Neural cell (in vitro differentiated cells): ENCODE measurements around the gene MRPL53. TPM values are rescaled to one million over a fixed set of nuclear protein-coding genes. Genes with fewer than 3 reads are reported as not detected.

Experiments used
- H2AFZ ChIP-seq: fragments of 200-600, 300-800 bp; sonication (generic), shearing (Covaris generic); 2 replicates; pipeline ENCODE4 v1.6.0; 2014; ENCODE audit warnings: low read depth, mild to moderate bottlenecking, antibody characterized with exemption, low read length, moderate library complexity
- H3F3A ChIP-seq: fragments of 200-600 bp; shearing (Covaris generic); 2 replicates; pipeline ENCODE4 v1.6.1; 2016; ENCODE audit warnings: mild to moderate bottlenecking, moderate library complexity, mixed read lengths, antibody characterized with exemption, low read length; ENCODE audit not compliant: insufficient read depth, poor library complexity, severe bottlenecking
- H3K27ac ChIP-seq: fragments of 200-600, 300-800 bp; sonication (generic), shearing (Covaris generic); 2 replicates; pipeline ENCODE4 v1.5.1; 2014; ENCODE audit warnings: mild to moderate bottlenecking, low read length, moderate library complexity
- H3K27me3 ChIP-seq: fragments of 300-800, 200-600 bp; sonication (generic), shearing (Covaris generic); 2 replicates; pipeline ENCODE4 v1.6.0; 2014; ENCODE audit warnings: mild to moderate bottlenecking, low read depth, low read length, moderate library complexity; ENCODE audit not compliant: insufficient read depth
- H3K36me3 ChIP-seq: fragments of 300-800, 200-600 bp; sonication (generic), shearing (Covaris generic); 2 replicates; pipeline ENCODE4 v1.5.1; 2014; ENCODE audit warnings: mild to moderate bottlenecking, antibody characterized with exemption, low read length, moderate library complexity; ENCODE audit not compliant: insufficient read depth
- H3K4me2 ChIP-seq: fragments of 300-800, 200-600 bp; sonication (generic), shearing (Covaris generic); 2 replicates; pipeline ENCODE4 v1.6.0; 2014; ENCODE audit warnings: mild to moderate bottlenecking, low read length
- H3K4me3 ChIP-seq: fragments of 300-800, 200-600 bp; sonication (generic), shearing (Covaris generic); 2 replicates; pipeline ENCODE4 v1.5.1; 2014; ENCODE audit warnings: mild to moderate bottlenecking, low read length, moderate library complexity
- H3K79me2 ChIP-seq: fragments of 200-600 bp; shearing (Covaris generic); replicated peaks from 2 replicates; pipeline ENCODE4 v1.6.0; 2014; ENCODE audit warnings: mild to moderate bottlenecking, low read length, moderate library complexity; ENCODE audit not compliant: insufficient read depth
- H3K9ac ChIP-seq: fragments of 300-800, 200-600 bp; sonication (generic), shearing (Covaris generic); 2 replicates; pipeline ENCODE4 v1.6.1; 2016; ENCODE audit warnings: mild to moderate bottlenecking, low read length, mixed read lengths
- H3K9me2 ChIP-seq: fragments of 200-600 bp; shearing (Covaris generic); 2 replicates; pipeline ENCODE4 v1.6.1; 2016; ENCODE audit warnings: mild to moderate bottlenecking, low read length, mixed read lengths; ENCODE audit not compliant: insufficient read depth
- H3K9me3 ChIP-seq: fragments of 200-600, 300-800 bp; sonication (generic), shearing (Covaris generic); 2 replicates; pipeline ENCODE4 v1.6.1; 2016; ENCODE audit warnings: mild to moderate bottlenecking, mixed run types, low read length, moderate library complexity, mixed read lengths
- H4K20me1 ChIP-seq: fragments of 200-600 bp; shearing (Covaris generic); 2 replicates; pipeline ENCODE4 v1.6.1; 2016; ENCODE audit warnings: mild to moderate bottlenecking, mixed run types; ENCODE audit not compliant: insufficient read depth
- CTCF ChIP-seq: fragments of 450-650 bp; IDR thresholded peaks from 2 replicates; pipeline ENCODE4 v1.5.1; 2014; ENCODE audit warnings: antibody characterized with exemption, mild to moderate bottlenecking, moderate library complexity; ENCODE audit not compliant: poor library complexity, severe bottlenecking
- EP300 ChIP-seq: fragments of 450-650 bp; conservative IDR thresholded peaks from 2 replicates; pipeline ENCODE4 v1.6.1; 2014; ENCODE audit warnings: antibody characterized with exemption, mild to moderate bottlenecking, moderate library complexity; ENCODE audit not compliant: poor library complexity, severe bottlenecking
- EZH2 ChIP-seq: fragments of 200-600, 300-800 bp; shearing (Covaris generic), sonication (generic); IDR thresholded peaks from 2 replicates; pipeline ENCODE4 v1.6.1; 2014; ENCODE audit warnings: antibody characterized with exemption, low read length, borderline replicate concordance, mild to moderate bottlenecking; ENCODE audit not compliant: insufficient read depth, poor library complexity, severe bottlenecking
- MXI1 ChIP-seq: fragments of 450-650 bp; conservative IDR thresholded peaks from 2 replicates; pipeline ENCODE4 v1.6.1; 2014; ENCODE audit warnings: antibody characterized with exemption, mild to moderate bottlenecking; ENCODE audit not compliant: poor library complexity, severe bottlenecking
- POLR2AphosphoS5 ChIP-seq: IDR thresholded peaks from 2 replicates; pipeline ENCODE4 v1.6.1; 2012
- RAD21 ChIP-seq: fragments of 450-650 bp; conservative IDR thresholded peaks from 2 replicates; pipeline ENCODE4 v1.6.1; 2014; ENCODE audit warnings: antibody characterized with exemption, mild to moderate bottlenecking, moderate library complexity
- REST ChIP-seq: IDR thresholded peaks from 2 replicates; pipeline ENCODE4 v1.6.1; 2012; ENCODE audit warnings: borderline replicate concordance
- SMC3 ChIP-seq: fragments of 450-650 bp; conservative IDR thresholded peaks from 2 replicates; pipeline ENCODE4 v1.6.1; 2014; ENCODE audit warnings: antibody characterized with exemption, mild to moderate bottlenecking, moderate library complexity; ENCODE audit not compliant: poor library complexity
- TAF1 ChIP-seq: IDR thresholded peaks from 2 replicates; pipeline ENCODE4 v1.6.1; 2012; ENCODE audit warnings: low read depth
- polyA plus RNA-seq: library from polyadenylated mRNA; depleted of rRNA; stranded (reverse); fragments of >200 nt; gene quantifications from 2 replicates; pipeline ENCODE4 v1.2.3, GENCODE V29; 2014

Gene MRPL53
- polyA plus RNA-seq, 1 donor from 2014 or later = 28.0 TPM

DNA sequence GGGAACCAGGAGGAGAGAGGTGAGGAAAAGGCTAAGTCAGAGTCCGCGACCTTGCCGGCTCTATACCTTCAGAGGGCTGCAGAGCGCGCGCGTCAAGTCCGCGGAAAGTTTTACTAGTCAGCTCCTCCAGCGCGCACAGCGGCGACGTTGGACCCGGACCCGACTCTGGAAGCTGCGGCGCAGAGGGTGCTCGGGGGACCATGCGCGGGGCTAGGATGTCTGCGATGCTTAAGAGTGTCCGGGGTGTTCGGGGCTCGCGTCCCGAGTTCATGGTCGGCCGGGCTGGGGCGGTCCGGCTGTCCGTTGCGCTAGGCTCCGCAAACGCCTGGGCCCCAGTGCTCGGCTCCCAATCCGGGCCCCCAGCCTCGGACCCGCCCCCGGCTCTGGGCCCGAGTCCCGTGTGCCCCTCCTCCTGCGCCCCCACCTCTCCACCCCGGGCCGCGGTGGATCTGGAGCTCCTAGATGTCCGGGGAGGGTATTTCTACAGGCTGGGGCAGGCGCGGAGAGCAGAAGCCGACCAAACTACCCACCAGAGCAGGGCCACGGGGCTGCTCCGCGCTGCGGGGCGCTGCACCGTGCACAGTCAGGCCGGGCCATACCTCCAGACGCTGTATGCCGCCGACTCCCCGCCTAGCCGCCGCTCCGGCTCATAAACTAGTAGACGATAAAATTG, 26.9 kb upstream of the MRPL53 start, which contains the start of gene LBX2:
Gene LBX2 (minus strand): TSS at position 337 of the 673 bp plus-strand sequence. CDS start 66 bp downstream, at position 271.
- Histone ChIP-seq H3K4me2 (peak within 1 kb of the TSS; percentile 36), H2AFZ (no peak within 1 kb of the TSS), H3K9ac (no peak within 1 kb of the TSS), H3K27ac (no peak within 1 kb of the TSS), H3K9me3 (no peaks in the 10 kb centered on the region), H4K20me1 (no peaks in the 10 kb centered on the region), H3K27me3 (peaks cover 86% of the 10 kb centered on the region), H3F3A (no peaks in the 10 kb centered on the region), H3K9me2 (no peaks in the 10 kb centered on the region), H3K36me3 (no peaks in the 10 kb centered on the region), H3K79me2 (no peaks in the 10 kb centered on the region), H3K4me3 (peak within 1 kb of the TSS; percentile 55)
- TF ChIP-seq POLR2AphosphoS5 = no peak
- TF ChIP-seq SMC3 = no peak
- TF ChIP-seq RAD21 = no peak
- TF ChIP-seq REST = no peak
- no peak for TF ChIP-seq TAF1
- TF ChIP-seq CTCF = no peak
- TF ChIP-seq MXI1 = no peak
- no peak for TF ChIP-seq EP300

- Histone ChIP-seq H2AFZ (no peak overlapping the region), H3K27me3 (peaks cover 79% of the 10 kb centered on the region), H3K36me3 (no peaks in the 10 kb centered on the region), H3K9me2 (no peaks in the 10 kb centered on the region), H3K4me3 (peak overlapping the region; percentile 55), H3K4me2 (peak overlapping the region; percentile 36), H3K79me2 (no peaks in the 10 kb centered on the region), H3K9ac (no peak overlapping the region), H4K20me1 (no peaks in the 10 kb centered on the region), H3K27ac (no peak overlapping the region), H3F3A (no peaks in the 10 kb centered on the region), H3K9me3 (no peaks in the 10 kb centered on the region)
- no peak for TF ChIP-seq TAF1
- TF ChIP-seq POLR2AphosphoS5 = no peak
- no peak for TF ChIP-seq REST
- TF ChIP-seq EZH2 = no peak
- no peak for TF ChIP-seq EP300
- no peak for TF ChIP-seq SMC3
- no peak for TF ChIP-seq CTCF
- TF ChIP-seq MXI1 = no peak
- TF ChIP-seq RAD21 = no peak
Measured at GRCh38 chr2:74498500-74499266, 26.2 kb upstream of the MRPL53 start.
